HEK293T (cell line): ENCODE measurements around the gene LKAAEAR1.
"Not testable (repeated sequence)": the region's sequence is repeated elsewhere in the genome, so short reads cannot be mapped to it uniquely, and the experiment has no call there.

ENCODE experiments used
- BHLHE40 ChIP-seq: fragments of 450-650 bp; IDR thresholded peaks from 2 replicates; pipeline ENCODE4 v1.6.1; 2016; ENCODE audit warnings: mild to moderate bottlenecking, moderate library complexity, borderline replicate concordance
- ELF4 ChIP-seq: fragments of 450-650 bp; IDR thresholded peaks from 2 replicates; pipeline ENCODE4 v1.6.1; 2017; ENCODE audit warnings: antibody characterized with exemption
- FOXM1 ChIP-seq: fragments of 450-650 bp; IDR thresholded peaks from 2 replicates; pipeline ENCODE4 v1.6.1; 2017; ENCODE audit warnings: mild to moderate bottlenecking, borderline replicate concordance
- HDGF ChIP-seq: fragments of 450-650 bp; IDR thresholded peaks from 2 replicates; pipeline ENCODE4 v1.6.1; 2017; ENCODE audit warnings: antibody characterized with exemption, borderline replicate concordance
- NFRKB ChIP-seq: fragments of 450-650 bp; IDR thresholded peaks from 2 replicates; pipeline ENCODE4 v1.6.1; 2016; ENCODE audit warnings: mild to moderate bottlenecking, moderate library complexity
- SP1 ChIP-seq: fragments of 450-650 bp; IDR thresholded peaks from 2 replicates; pipeline ENCODE4 v1.6.1; 2017
- SUZ12 ChIP-seq: fragments of 450-650 bp; IDR thresholded peaks from 2 replicates; pipeline ENCODE4 v1.6.1; 2016; ENCODE audit warnings: mild to moderate bottlenecking
- ZNF384 ChIP-seq: fragments of 450-650 bp; IDR thresholded peaks from 2 replicates; pipeline ENCODE4 v1.6.1; 2016

- TF ChIP-seq FOXM1, SP1, NFRKB, ZNF384, SUZ12, HDGF, BHLHE40, ELF4: not testable (repeated sequence)
Observed at GRCh38 chr20:64087226-64087825, 3.1 kb upstream of the LKAAEAR1 start.
